Measurements from ENCODE around the gene DLL3. TPM values are rescaled to one million over a fixed set of nuclear protein-coding genes. Genes with fewer than 3 reads are reported as not detected.

DLL3 gene
- total and polyA plus RNA-seq, 2 donors (not counting 1 experiment from before 2014, with no cell fraction given) = 0.46 to 1.1 TPM

GRCh38 chr19:39550197-39550596 lies 51.5 kb downstream of the DLL3 start:
- H3K4me3 Mint-ChIP-seq = no peak overlapping the region
- Histone ChIP-seq H3K9ac (ENCODE audit: low read length) (no peak overlapping the region), H3K27ac (ENCODE audit: low read length in 2 of 2) (no peak overlapping the region), H3K4me1 (ENCODE audit: control insufficient read depth in 2 of 2, insufficient read depth in 2 of 2, low read length in 2 of 2) (peaks cover 16 to 20% of the 10 kb centered on the region in 2 donors), H3K79me2 (ENCODE audit: control insufficient read depth, insufficient read depth, low read length) (no peaks in the 10 kb centered on the region), H3K4me3 (ENCODE audit: control extremely low read depth in 1 of 5, extremely low read depth in 1 of 5, insufficient read depth in 1 of 5, low read depth in 2 of 5, low read length in 4 of 5) (no peak overlapping the region), H4K20me1 (ENCODE audit: control insufficient read depth, insufficient read depth, low read length, poor library complexity, severe bottlenecking) (no peaks in the 10 kb centered on the region), H2AFZ (ENCODE audit: insufficient read depth, low read depth, low read length, poor library complexity, severe bottlenecking) (no peak overlapping the region), H3K36me3 (replicated peaks in 1 of 2; ENCODE audit: control extremely low read depth in 1 of 2, control insufficient read depth in 1 of 2, extremely low read depth in 1 of 2, insufficient read depth in 2 of 2, low read length in 1 of 2) (no peaks in the 10 kb centered on the region), H3K9me3 (ENCODE audit: control extremely low read depth in 1 of 3, control insufficient read depth in 2 of 3, insufficient read depth in 1 of 3, low read length in 2 of 3) (no peaks in the 10 kb centered on the region), H3K27me3 (replicated peaks in 1 of 4; ENCODE audit: control extremely low read depth in 1 of 4, control insufficient read depth in 3 of 4, insufficient read depth in 4 of 4, low read length in 3 of 4) (peaks cover 0 to 5% (median 0%) of the 10 kb centered on the region in 4 experiments), H3K4me2 (replicated peaks; ENCODE audit: low read depth, low read length, poor library complexity, severe bottlenecking) (no peak overlapping the region)
- no peak for ATAC-seq (ENCODE audit: low read depth)
- H3K27ac Mint-ChIP-seq = no peak overlapping the region
- no peak for DNase-seq
- peaks cover 19% of the 10 kb centered on the region for H3K4me1 Mint-ChIP-seq
- ChIA-PET POLR2A (no interaction called here), CTCF (interaction anchor here (0.8 to 4.5 kb wide), 7 partner anchors 8 to 421 kb away, joined by 3 to 91 read pairs (median 5); partner anchors contain the start of genes EID2B and PSMC4)
- intact Hi-C loops (cut with micrococcal nuclease) = no loop called here
- H3K9me3 Mint-ChIP-seq (ENCODE audit: insufficient read depth) = no peaks in the 10 kb centered on the region
- peaks cover 12% of the 10 kb centered on the region for H3K27me3 Mint-ChIP-seq
- WGBS (ENCODE audit: insufficient coverage) = 93% methylated on average over 3 of the region's 5 CpGs
- TF ChIP-seq, protein P1, sequence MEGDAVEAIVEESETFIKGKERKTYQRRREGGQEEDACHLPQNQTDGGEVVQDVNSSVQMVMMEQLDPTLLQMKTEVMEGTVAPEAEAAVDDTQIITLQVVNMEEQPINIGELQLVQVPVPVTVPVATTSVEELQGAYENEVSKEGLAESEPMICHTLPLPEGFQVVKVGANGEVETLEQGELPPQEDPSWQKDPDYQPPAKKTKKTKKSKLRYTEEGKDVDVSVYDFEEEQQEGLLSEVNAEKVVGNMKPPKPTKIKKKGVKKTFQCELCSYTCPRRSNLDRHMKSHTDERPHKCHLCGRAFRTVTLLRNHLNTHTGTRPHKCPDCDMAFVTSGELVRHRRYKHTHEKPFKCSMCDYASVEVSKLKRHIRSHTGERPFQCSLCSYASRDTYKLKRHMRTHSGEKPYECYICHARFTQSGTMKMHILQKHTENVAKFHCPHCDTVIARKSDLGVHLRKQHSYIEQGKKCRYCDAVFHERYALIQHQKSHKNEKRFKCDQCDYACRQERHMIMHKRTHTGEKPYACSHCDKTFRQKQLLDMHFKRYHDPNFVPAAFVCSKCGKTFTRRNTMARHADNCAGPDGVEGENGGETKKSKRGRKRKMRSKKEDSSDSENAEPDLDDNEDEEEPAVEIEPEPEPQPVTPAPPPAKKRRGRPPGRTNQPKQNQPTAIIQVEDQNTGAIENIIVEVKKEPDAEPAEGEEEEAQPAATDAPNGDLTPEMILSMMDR (IDR thresholded peaks at IDR 0.05) = no peak
- TF ChIP-seq EZH2 (IDR thresholded peaks at IDR 0.05; ENCODE audit: borderline replicate concordance, insufficient read depth, low read depth, low read length, poor library complexity, severe bottlenecking) = no peak

- no peak overlapping the region for H3K27ac ChIP-seq (ENCODE audit: low read length in 2 of 2)
- ATAC-seq (ENCODE audit: low read depth) (no peak), DNase-seq (no peak)
- ChIA-PET CTCF (interaction anchor here (0.8 to 4.5 kb wide), 4 partner anchors 11 to 292 kb away, joined by 3 to 91 read pairs (median 10); no protein-coding TSS in a partner anchor), POLR2A (no interaction called here)
- H3K4me3 ChIP-seq (ENCODE audit: control extremely low read depth in 1 of 5, extremely low read depth in 1 of 5, insufficient read depth in 1 of 5, low read depth in 2 of 5, low read length in 4 of 5) = no peak overlapping the region
- H3K9ac ChIP-seq (ENCODE audit: low read length) = no peak overlapping the region
- no peak overlapping the region for H2AFZ ChIP-seq (ENCODE audit: insufficient read depth, low read depth, low read length, poor library complexity, severe bottlenecking)
- Mint-ChIP-seq H3K27ac (no peak overlapping the region), H3K4me3 (no peak overlapping the region), H3K9me3 (ENCODE audit: insufficient read depth) (no peaks in the 10 kb centered on the region), H3K4me1 (peaks cover 27% of the 10 kb centered on the region), H3K27me3 (no peaks in the 10 kb centered on the region)
- peak overlapping the region; percentile 52 for H3K4me2 ChIP-seq (replicated peaks; ENCODE audit: low read depth, low read length, poor library complexity, severe bottlenecking)
- H3K36me3 ChIP-seq (replicated peaks in 1 of 2; ENCODE audit: control extremely low read depth in 1 of 2, control insufficient read depth in 1 of 2, extremely low read depth in 1 of 2, insufficient read depth in 2 of 2, low read length in 1 of 2) = no peaks in the 10 kb centered on the region
- H3K9me3 ChIP-seq (ENCODE audit: control extremely low read depth in 1 of 3, control insufficient read depth in 2 of 3, insufficient read depth in 1 of 3, low read length in 2 of 3) = no peaks in the 10 kb centered on the region
- H3K27me3 ChIP-seq (replicated peaks in 1 of 4; ENCODE audit: control extremely low read depth in 1 of 4, control insufficient read depth in 3 of 4, insufficient read depth in 4 of 4, low read length in 3 of 4) = no peaks in the 10 kb centered on the region
- H4K20me1 ChIP-seq (ENCODE audit: control insufficient read depth, insufficient read depth, low read length, poor library complexity, severe bottlenecking) = no peaks in the 10 kb centered on the region
- peaks cover 16 to 27% of the 10 kb centered on the region in 2 donors for H3K4me1 ChIP-seq (ENCODE audit: control insufficient read depth in 2 of 2, insufficient read depth in 2 of 2, low read length in 2 of 2)
- H3K79me2 ChIP-seq (ENCODE audit: control insufficient read depth, insufficient read depth, low read length) = no peaks in the 10 kb centered on the region
- intact Hi-C loops (cut with micrococcal nuclease) = no loop called here
- TF ChIP-seq, protein P1 (IDR thresholded peaks at IDR 0.05) = no peak
- TF ChIP-seq EZH2 (IDR thresholded peaks at IDR 0.05; ENCODE audit: borderline replicate concordance, insufficient read depth, low read depth, low read length, poor library complexity, severe bottlenecking) = no peak
- 79% methylated on average over 7 of the region's 7 CpGs for WGBS (ENCODE audit: insufficient coverage)
These were observed 54.4 kb downstream of the DLL3 start for GRCh38 chr19:39553082-39553652.

Data from B cell (primary cell).